ENCODE measurements around the gene ERC1.
"Not testable (repeated sequence)": the region's sequence is repeated elsewhere in the genome, so short reads cannot be mapped to it uniquely, and the experiment has no call there.

Gene ERC1

GRCh38 chr12:1351926-1352325, 360.9 kb downstream of the ERC1 start:
- Histone ChIP-seq H2BK15ac (ENCODE audit: low read depth, poor library complexity, severe bottlenecking) (no peak overlapping the region), H4K8ac (ENCODE audit: low read length) (no peak overlapping the region), H2AFZ (ENCODE audit: low read depth, low read length) (no peak overlapping the region), H3K9ac (ENCODE audit: low read length) (no peak overlapping the region), H3K27me3 (ENCODE audit: control insufficient read depth in 1 of 2, insufficient read depth in 1 of 2, low read length in 2 of 2) (no peaks in the 10 kb centered on the region), H3K23ac (ENCODE audit: low read length in 2 of 2) (no peak overlapping the region), H3K18ac (ENCODE audit: low read depth in 1 of 2, low read length in 2 of 2) (peak overlapping the region in 1 of 2 experiments; percentile 21), H2BK120ac (ENCODE audit: low read depth, low read length) (no peak overlapping the region), H3K36me3 (ENCODE audit: control insufficient read depth in 1 of 2, insufficient read depth in 2 of 2, low read depth in 1 of 2, low read length in 2 of 2) (no peaks in the 10 kb centered on the region), H3K79me1 (replicated peaks; ENCODE audit: low read length, poor library complexity, severe bottlenecking) (peaks cover 6% of the 10 kb centered on the region), H3K14ac (ENCODE audit: low read length in 2 of 2) (no peak overlapping the region), H2BK5ac (ENCODE audit: low read depth, low read length, poor library complexity, severe bottlenecking) (no peak overlapping the region), H3K4me3 (ENCODE audit: insufficient read depth in 1 of 2, low read depth in 1 of 2, low read length in 2 of 2) (no peak overlapping the region), H3K4me1 (ENCODE audit: control insufficient read depth, insufficient read depth, low read depth, low read length) (peaks cover 16% of the 10 kb centered on the region), H3K27ac (ENCODE audit: low read length, poor library complexity, severe bottlenecking) (no peak overlapping the region), H2BK12ac (ENCODE audit: low read length in 2 of 2) (no peak overlapping the region), H3K9me3 (ENCODE audit: control insufficient read depth, low read length) (no peaks in the 10 kb centered on the region), H3K4ac (ENCODE audit: low read depth in 1 of 2, low read length in 2 of 2) (no peak overlapping the region), H4K91ac (ENCODE audit: low read length) (no peak overlapping the region), H2AK5ac (ENCODE audit: low read length, severe bottlenecking) (peak overlapping the region; percentile 83), H3K4me2 (ENCODE audit: low read length, poor library complexity, severe bottlenecking) (no peak overlapping the region)
- WGBS, result 79% methylated on average over 2 of the region's 2 CpGs
- peak; percentile 43 for DNase-seq

- Histone ChIP-seq H2AK5ac (ENCODE audit: low read length, severe bottlenecking) (no peak overlapping the region), H2BK120ac (ENCODE audit: low read depth, low read length) (peak overlapping the region; percentile 11), H3K9me3 (ENCODE audit: control insufficient read depth, low read length) (no peaks in the 10 kb centered on the region), H3K4me1 (ENCODE audit: control insufficient read depth, insufficient read depth, low read depth, low read length) (peaks cover 12% of the 10 kb centered on the region), H2BK12ac (ENCODE audit: low read length in 2 of 2) (no peak overlapping the region), H2BK5ac (ENCODE audit: low read depth, low read length, poor library complexity, severe bottlenecking) (no peak overlapping the region), H3K23ac (ENCODE audit: low read length in 2 of 2) (no peak overlapping the region), H3K27me3 (ENCODE audit: control insufficient read depth in 1 of 2, insufficient read depth in 1 of 2, low read length in 2 of 2) (no peaks in the 10 kb centered on the region), H3K79me1 (replicated peaks; ENCODE audit: low read length, poor library complexity, severe bottlenecking) (peaks cover 6% of the 10 kb centered on the region), H4K91ac (ENCODE audit: low read length) (no peak overlapping the region), H2AFZ (ENCODE audit: low read depth, low read length) (no peak overlapping the region), H4K8ac (ENCODE audit: low read length) (no peak overlapping the region), H2BK15ac (ENCODE audit: low read depth, poor library complexity, severe bottlenecking) (no peak overlapping the region), H3K18ac (ENCODE audit: low read depth in 1 of 2, low read length in 2 of 2) (no peak overlapping the region), H3K4me3 (ENCODE audit: insufficient read depth in 1 of 2, low read depth in 1 of 2, low read length in 2 of 2) (no peak overlapping the region), H3K4me2 (ENCODE audit: low read length, poor library complexity, severe bottlenecking) (no peak overlapping the region), H3K36me3 (ENCODE audit: control insufficient read depth in 1 of 2, insufficient read depth in 2 of 2, low read depth in 1 of 2, low read length in 2 of 2) (no peaks in the 10 kb centered on the region), H3K9ac (ENCODE audit: low read length) (no peak overlapping the region), H3K4ac (ENCODE audit: low read depth in 1 of 2, low read length in 2 of 2) (no peak overlapping the region), H3K27ac (ENCODE audit: low read length, poor library complexity, severe bottlenecking) (no peak overlapping the region), H3K14ac (ENCODE audit: low read length in 2 of 2) (no peak overlapping the region)
- WGBS, result 62% methylated on average over 2 of the region's 2 CpGs
- no peak for DNase-seq
Measured at GRCh38 chr12:1353451-1353850, 362.4 kb downstream of the ERC1 start.

- Histone ChIP-seq H3K18ac (ENCODE audit: low read depth in 1 of 2, low read length in 2 of 2) (no peak overlapping the region), H2BK15ac (ENCODE audit: low read depth, poor library complexity, severe bottlenecking) (no peak overlapping the region), H3K36me3 (ENCODE audit: control insufficient read depth in 1 of 2, insufficient read depth in 2 of 2, low read depth in 1 of 2, low read length in 2 of 2) (no peaks in the 10 kb centered on the region), H3K79me1 (replicated peaks; ENCODE audit: low read length, poor library complexity, severe bottlenecking) (peaks cover 7% of the 10 kb centered on the region), H4K8ac (ENCODE audit: low read length) (no peak overlapping the region), H2AFZ (ENCODE audit: low read depth, low read length) (no peak overlapping the region), H2BK120ac (ENCODE audit: low read depth, low read length) (no peak overlapping the region), H2BK12ac (ENCODE audit: low read length in 2 of 2) (no peak overlapping the region), H3K4me3 (ENCODE audit: insufficient read depth in 1 of 2, low read depth in 1 of 2, low read length in 2 of 2) (no peak overlapping the region), H3K9me3 (ENCODE audit: control insufficient read depth, low read length) (no peaks in the 10 kb centered on the region), H3K4ac (ENCODE audit: low read depth in 1 of 2, low read length in 2 of 2) (no peak overlapping the region), H3K27ac (ENCODE audit: low read length, poor library complexity, severe bottlenecking) (peak overlapping the region; percentile 18), H3K4me2 (ENCODE audit: low read length, poor library complexity, severe bottlenecking) (no peak overlapping the region), H3K23ac (ENCODE audit: low read length in 2 of 2) (no peak overlapping the region), H3K27me3 (ENCODE audit: control insufficient read depth in 1 of 2, insufficient read depth in 1 of 2, low read length in 2 of 2) (no peaks in the 10 kb centered on the region), H3K14ac (ENCODE audit: low read length in 2 of 2) (no peak overlapping the region), H3K9ac (ENCODE audit: low read length) (no peak overlapping the region), H3K4me1 (ENCODE audit: control insufficient read depth, insufficient read depth, low read depth, low read length) (peaks cover 9% of the 10 kb centered on the region), H2AK5ac (ENCODE audit: low read length, severe bottlenecking) (no peak overlapping the region), H4K91ac (ENCODE audit: low read length) (no peak overlapping the region), H2BK5ac (ENCODE audit: low read depth, low read length, poor library complexity, severe bottlenecking) (no peak overlapping the region)
- DNase-seq, result peak; percentile 37
- WGBS, result 66% methylated on average over 4 of the region's 4 CpGs
Measured at GRCh38 chr12:1355396-1355795, 364.4 kb downstream of the ERC1 start.

GRCh38 chr12:1355871-1356270, 364.8 kb downstream of the ERC1 start:
- H2AFZ ChIP-seq (ENCODE audit: low read depth, low read length); H4K8ac ChIP-seq (ENCODE audit: low read length); H4K91ac ChIP-seq (ENCODE audit: low read length); H3K36me3 ChIP-seq (ENCODE audit: control insufficient read depth in 1 of 2, insufficient read depth in 2 of 2, low read depth in 1 of 2, low read length in 2 of 2); H2BK5ac ChIP-seq (ENCODE audit: low read depth, low read length, poor library complexity, severe bottlenecking); H3K27ac ChIP-seq (ENCODE audit: low read length, poor library complexity, severe bottlenecking); H3K4ac ChIP-seq (ENCODE audit: low read depth in 1 of 2, low read length in 2 of 2); H3K23ac ChIP-seq (ENCODE audit: low read length in 2 of 2); H3K79me1 ChIP-seq (replicated peaks; ENCODE audit: low read length, poor library complexity, severe bottlenecking); H2BK12ac ChIP-seq (ENCODE audit: low read length in 2 of 2); H3K4me3 ChIP-seq (ENCODE audit: insufficient read depth in 1 of 2, low read depth in 1 of 2, low read length in 2 of 2); H2BK120ac ChIP-seq (ENCODE audit: low read depth, low read length); H3K14ac ChIP-seq (ENCODE audit: low read length in 2 of 2); H3K4me1 ChIP-seq (ENCODE audit: control insufficient read depth, insufficient read depth, low read depth, low read length); H3K4me2 ChIP-seq (ENCODE audit: low read length, poor library complexity, severe bottlenecking); H3K18ac ChIP-seq (ENCODE audit: low read depth in 1 of 2, low read length in 2 of 2); H3K9me3 ChIP-seq (ENCODE audit: control insufficient read depth, low read length); DNase-seq; H2BK15ac ChIP-seq (ENCODE audit: low read depth, poor library complexity, severe bottlenecking); H3K9ac ChIP-seq (ENCODE audit: low read length); H3K27me3 ChIP-seq (ENCODE audit: control insufficient read depth in 1 of 2, insufficient read depth in 1 of 2, low read length in 2 of 2): not testable (repeated sequence)
- 84% methylated on average over 5 of the region's 6 CpGs for WGBS
- H2AK5ac ChIP-seq (ENCODE audit: low read length, severe bottlenecking), result peak overlapping the region; percentile 61

Measured in mesenchymal stem cell (in vitro differentiated cells and primary cell).